SK-N-SH treated with all-trans-retinoic acid at 6 μM for 48 hours (cell line): ENCODE data around the gene GPR42.

ENCODE experiments used
- ATAC-seq: fragments of 200-7000 bp; cut with Tn5 transposase; 3 replicates; pipeline ENCODE4 v1.9.1; 2020; ENCODE audit warnings: mild to moderate bottlenecking, moderate library complexity
- ARNTL ChIP-seq: fragments of 450-650 bp; formaldehyde crosslinking; IDR thresholded peaks from 2 replicates; pipeline ENCODE4 v1.5.0; 2020; ENCODE audit warnings: low read depth, mild to moderate bottlenecking, moderate library complexity, borderline replicate concordance
- BACH2 ChIP-seq: fragments of 250-450 bp; sonication (Bioruptor Pico); IDR thresholded peaks from 2 replicates; pipeline ENCODE4 v1.9.0; 2021; ENCODE audit warnings: mild to moderate bottlenecking, borderline replicate concordance
- CSDC2 ChIP-seq: fragments of 250-450 bp; sonication (Bioruptor Pico); IDR thresholded peaks from 2 replicates; pipeline ENCODE4 v1.5.0; 2020; ENCODE audit warnings: mild to moderate bottlenecking, moderate library complexity
- ESRRG ChIP-seq: fragments of 250-450 bp; sonication (Bioruptor Pico); IDR thresholded peaks from 2 replicates; pipeline ENCODE4 v1.6.1; 2021; ENCODE audit warnings: mild to moderate bottlenecking
- ISL1 ChIP-seq: fragments of 250-450 bp; sonication (Bioruptor Pico); IDR thresholded peaks from 2 replicates; pipeline ENCODE4 v2.1.2; 2022; ENCODE audit warnings: mild to moderate bottlenecking, moderate library complexity
- OSR1 ChIP-seq: fragments of 250-450 bp; sonication (Bioruptor Pico); IDR thresholded peaks from 2 replicates; pipeline ENCODE4 v1.8.0; 2022; ENCODE audit warnings: moderate library complexity, mild to moderate bottlenecking, inconsistent platforms
- PATZ1 ChIP-seq: fragments of 250-450 bp; sonication (Bioruptor Pico); IDR thresholded peaks from 2 replicates; pipeline ENCODE4 v1.8.0; 2020; ENCODE audit warnings: mild to moderate bottlenecking, moderate library complexity, borderline replicate concordance
- POU6F1 ChIP-seq: fragments of 250-450 bp; sonication (Bioruptor Pico); IDR thresholded peaks from 2 replicates; pipeline ENCODE4 v1.8.0; 2021; ENCODE audit warnings: low read depth, mild to moderate bottlenecking, moderate library complexity, borderline replicate concordance
- PPARA ChIP-seq: fragments of 250-450 bp; sonication (Bioruptor Pico); IDR thresholded peaks from 2 replicates; pipeline ENCODE4 v1.5.0; 2020; ENCODE audit warnings: mild to moderate bottlenecking, borderline replicate concordance
- RARB ChIP-seq: fragments of 250-450 bp; sonication (Bioruptor Pico); IDR thresholded peaks from 2 replicates; pipeline ENCODE4 v1.8.0; 2021; ENCODE audit warnings: mild to moderate bottlenecking, moderate library complexity
- SNAI2 ChIP-seq: fragments of 250-450 bp; sonication (Bioruptor Pico); IDR thresholded peaks from 2 replicates; pipeline ENCODE4 v1.5.0; 2020; ENCODE audit warnings: mild to moderate bottlenecking, moderate library complexity
- TCF4 ChIP-seq: fragments of 250-450 bp; sonication (Bioruptor Pico); IDR thresholded peaks from 2 replicates; pipeline ENCODE4 v1.8.0; 2021; ENCODE audit warnings: mild to moderate bottlenecking, moderate library complexity, borderline replicate concordance
- TOX ChIP-seq: fragments of 250-450 bp; sonication (Bioruptor Pico); IDR thresholded peaks from 2 replicates; pipeline ENCODE4 v1.8.0; 2021; ENCODE audit warnings: mild to moderate bottlenecking, moderate library complexity, borderline replicate concordance
- TSHZ2 ChIP-seq: fragments of 250-450 bp; sonication (Bioruptor Pico); IDR thresholded peaks from 2 replicates; pipeline ENCODE4 v1.5.0; 2020; ENCODE audit warnings: mild to moderate bottlenecking, moderate library complexity
- ZFP3 ChIP-seq: fragments of 250-450 bp; sonication (Bioruptor Pico); IDR thresholded peaks from 2 replicates; pipeline ENCODE4 v1.5.0; 2020; ENCODE audit warnings: mild to moderate bottlenecking, moderate library complexity
- ZFP30 ChIP-seq: fragments of 450-650 bp; formaldehyde crosslinking; IDR thresholded peaks from 2 replicates; pipeline ENCODE4 v1.5.0; 2022; ENCODE audit warnings: mild to moderate bottlenecking, moderate library complexity
- ZNF565 ChIP-seq: fragments of 450-650 bp; formaldehyde crosslinking; conservative IDR thresholded peaks from 2 replicates; pipeline ENCODE4 v1.5.0; 2020; ENCODE audit warnings: low read depth, mild to moderate bottlenecking, moderate library complexity
- ZNF70 ChIP-seq: fragments of 450-650 bp; formaldehyde crosslinking; IDR thresholded peaks from 2 replicates; pipeline ENCODE4 v1.5.0; 2020; ENCODE audit warnings: mild to moderate bottlenecking, moderate library complexity
- ZNF8 ChIP-seq: fragments of 450-650 bp; formaldehyde crosslinking; IDR thresholded peaks from 2 replicates; pipeline ENCODE4 v1.5.0; 2020; ENCODE audit warnings: mild to moderate bottlenecking, moderate library complexity

GPR42 gene

GRCh38 chr19:35328851-35329285 lies 42.0 kb upstream of the GPR42 start, which contains the start of gene CD22 (continued):
- TF ChIP-seq PATZ1 (no peak), ZFP3 (CRISPR knock-in tag) (no peak)

GRCh38 chr19:35329323-35329722 lies 41.5 kb upstream of the GPR42 start:
- no peak; the same call in 2 of the 3 replicates for ATAC-seq
- TF ChIP-seq BACH2, result no peak
- no peak for TF ChIP-seq TSHZ2 (CRISPR knock-in tag)
- no peak for TF ChIP-seq OSR1 (CRISPR knock-in tag)
- no peak for TF ChIP-seq TOX (CRISPR knock-in tag)
- TF ChIP-seq ZFP30 (CRISPR knock-in tag), result no peak
- TF ChIP-seq ESRRG (CRISPR knock-in tag), result no peak
- no peak for TF ChIP-seq ZNF565
- no peak for TF ChIP-seq ZNF70 (CRISPR knock-in tag)
- TF ChIP-seq, all 23 proteins: peak for 0

- no peak for ATAC-seq
- TF ChIP-seq POU6F1 (CRISPR knock-in tag) (no peak), ISL1 (no peak), ZNF8 (CRISPR knock-in tag) (no peak), TOX (CRISPR knock-in tag) (no peak), PATZ1 (no peak), TCF4 (CRISPR knock-in tag) (no peak), ARNTL (no peak)
- TF ChIP-seq, all 23 proteins: peak for 0
These were observed 40.4 kb upstream of the GPR42 start for GRCh38 chr19:35330475-35330874.

GRCh38 chr19:35331551-35332214 lies 39.2 kb upstream of the GPR42 start:
- no peak for TF ChIP-seq TCF4 (CRISPR knock-in tag)
- no peak for TF ChIP-seq CSDC2 (CRISPR knock-in tag)
- no peak for ATAC-seq

GRCh38 chr19:35332817-35333216 lies 38.1 kb upstream of the GPR42 start:
- no peak for ATAC-seq
- TF ChIP-seq ESRRG (CRISPR knock-in tag) (no peak), RARB (no peak), ZNF8 (CRISPR knock-in tag) (no peak), ZFP3 (CRISPR knock-in tag) (no peak), TOX (CRISPR knock-in tag) (no peak), TSHZ2 (CRISPR knock-in tag) (no peak), SNAI2 (no peak), PPARA (no peak), OSR1 (CRISPR knock-in tag) (no peak), ZNF565 (no peak), ISL1 (no peak), ZNF70 (CRISPR knock-in tag) (no peak)
